HEK293 (cell line): ENCODE results near the gene ACAA2.

Experiments
- CTCF ChIA-PET: fragments of 350-600 bp; formaldehyde crosslinking; extraction: SDS; loops from one replicate; lab custom pipeline; 2021; ENCODE audit warnings: antibody characterized with exemption; lab: Yijun Ruan, JAX
- POLR2A ChIA-PET: fragments of 300-600 bp; formaldehyde crosslinking; extraction: SDS; loops from one replicate; lab custom pipeline; 2020; ENCODE audit warnings: antibody characterized with exemption, inconsistent platforms; lab: Yijun Ruan, JAX
- H3K27ac ChIP-seq: fragments of 200-500 bp; sonication (Bioruptor generic); 2 replicates; pipeline ENCODE4 v1.5.1; 2014; ENCODE audit warnings: low read depth, low read length, control low read depth, inconsistent platforms; ENCODE audit errors: extremely low read depth
- H3K36me3 ChIP-seq, 2 experiments: fragments of 200-500 bp in 1 of 2; sonication (Bioruptor generic) in 1 of 2; 1 replicate in 1 of 2; 2 replicates in 1 of 2; pipeline ENCODE4 v1.5.1; 2014 to 2017; ENCODE audit warnings: inconsistent platforms in 2 of 2, low read length in 2 of 2; ENCODE audit not compliant: control insufficient read depth in 2 of 2, insufficient read depth in 1 of 2
- H3K4me1 ChIP-seq: fragments of 200-500 bp; sonication (Bioruptor generic); 2 replicates; pipeline ENCODE4 v1.5.1; 2014; ENCODE audit warnings: mild to moderate bottlenecking, low read length, inconsistent platforms; ENCODE audit not compliant: control insufficient read depth, insufficient read depth
- H3K4me3 ChIP-seq: 2 replicates; pipeline ENCODE4 v1.5.1; 2011; ENCODE audit warnings: low read depth, mild to moderate bottlenecking, control low read depth, low read length, moderate library complexity
- H3K9me3 ChIP-seq: fragments of 200-500 bp; sonication (Bioruptor generic); 2 replicates; pipeline ENCODE4 v1.5.1; 2014; ENCODE audit warnings: low read depth, low read length, inconsistent platforms; ENCODE audit not compliant: control insufficient read depth, insufficient read depth
- GLI4 ChIP-seq: fragments of 450-650 bp; formaldehyde crosslinking; IDR thresholded peaks from 2 replicates; pipeline ENCODE4 v1.5.1; 2016; ENCODE audit warnings: missing biosample characterization, missing genetic modification characterization
- RBAK ChIP-seq: fragments of 450-650 bp; formaldehyde crosslinking; IDR thresholded peaks from 2 replicates; pipeline ENCODE4 v1.5.1; 2016; ENCODE audit warnings: missing biosample characterization, missing genetic modification characterization
- TCF7L2 ChIP-seq: IDR thresholded peaks from 2 replicates; pipeline ENCODE4 v1.6.1; 2011; ENCODE audit warnings: low read depth, mild to moderate bottlenecking, inconsistent platforms, low read length, moderate library complexity, borderline replicate concordance
- YY1 ChIP-seq: fragments of 450-650 bp; formaldehyde crosslinking; IDR thresholded peaks from 2 replicates; pipeline ENCODE4 v1.5.1; 2018; ENCODE audit warnings: missing biosample characterization, missing genetic modification characterization
- ZBTB1 ChIP-seq: fragments of 450-650 bp; formaldehyde crosslinking; IDR thresholded peaks from 2 replicates; pipeline ENCODE4 v1.5.1; 2016; ENCODE audit warnings: missing biosample characterization, missing genetic modification characterization
- ZBTB11 ChIP-seq: fragments of 450-650 bp; formaldehyde crosslinking; conservative IDR thresholded peaks from 2 replicates; pipeline ENCODE4 v1.5.1; 2016; ENCODE audit warnings: low read depth, missing biosample characterization, missing genetic modification characterization
- ZBTB21 ChIP-seq: fragments of 450-650 bp; formaldehyde crosslinking; IDR thresholded peaks from 2 replicates; pipeline ENCODE4 v1.5.1; 2017; ENCODE audit warnings: missing biosample characterization, missing genetic modification characterization
- ZFP41 ChIP-seq: fragments of 450-650 bp; formaldehyde crosslinking; IDR thresholded peaks from 2 replicates; pipeline ENCODE4 v1.5.1; 2016; ENCODE audit warnings: missing biosample characterization, missing genetic modification characterization, borderline replicate concordance
- ZNF221 ChIP-seq: fragments of 450-650 bp; formaldehyde crosslinking; IDR thresholded peaks from 2 replicates; pipeline ENCODE4 v1.5.1; 2017; ENCODE audit warnings: missing biosample characterization, missing genetic modification characterization, borderline replicate concordance
- ZNF24 ChIP-seq: fragments of 450-650 bp; formaldehyde crosslinking; IDR thresholded peaks from 2 replicates; pipeline ENCODE4 v1.5.1; 2016; ENCODE audit warnings: missing biosample characterization, missing genetic modification characterization
- ZNF248 ChIP-seq: fragments of 450-650 bp; formaldehyde crosslinking; IDR thresholded peaks from 2 replicates; pipeline ENCODE4 v1.5.1; 2017; ENCODE audit warnings: missing biosample characterization, missing genetic modification characterization
- ZNF26 ChIP-seq: fragments of 450-650 bp; formaldehyde crosslinking; IDR thresholded peaks from 2 replicates; pipeline ENCODE4 v1.5.1; 2016; ENCODE audit warnings: missing biosample characterization, missing genetic modification characterization
- ZNF473 ChIP-seq: fragments of 450-650 bp; formaldehyde crosslinking; IDR thresholded peaks from 2 replicates; pipeline ENCODE4 v1.5.1; 2017; ENCODE audit warnings: missing biosample characterization, missing genetic modification characterization
- ZNF48 ChIP-seq: fragments of 450-650 bp; formaldehyde crosslinking; IDR thresholded peaks from 2 replicates; pipeline ENCODE4 v1.5.1; 2016; ENCODE audit warnings: missing biosample characterization, missing genetic modification characterization
- ZNF510 ChIP-seq: fragments of 450-650 bp; formaldehyde crosslinking; IDR thresholded peaks from 2 replicates; pipeline ENCODE4 v1.5.1; 2018; ENCODE audit warnings: mild to moderate bottlenecking, missing genetic modification characterization, missing biosample characterization; ENCODE audit not compliant: insufficient replicate concordance
- ZNF555 ChIP-seq: fragments of 450-650 bp; formaldehyde crosslinking; conservative IDR thresholded peaks from 2 replicates; pipeline ENCODE4 v1.5.1; 2017; ENCODE audit warnings: missing biosample characterization, mild to moderate bottlenecking, missing genetic modification characterization, inconsistent platforms
- ZNF768 ChIP-seq: fragments of 450-650 bp; formaldehyde crosslinking; IDR thresholded peaks from 2 replicates; pipeline ENCODE4 v1.5.1; 2018; ENCODE audit warnings: missing biosample characterization, mild to moderate bottlenecking, missing genetic modification characterization
- ZNF785 ChIP-seq: fragments of 450-650 bp; formaldehyde crosslinking; IDR thresholded peaks from 2 replicates; pipeline ENCODE4 v1.5.1; 2016; ENCODE audit warnings: missing biosample characterization, missing genetic modification characterization
- ZNF792 ChIP-seq: fragments of 450-650 bp; formaldehyde crosslinking; IDR thresholded peaks from 2 replicates; pipeline ENCODE4 v1.5.1; 2016; ENCODE audit warnings: missing biosample characterization, missing genetic modification characterization
- TF ChIP-seq, protein P1 (sequence below): fragments of 450-650 bp; formaldehyde crosslinking; IDR thresholded peaks from 2 replicates; pipeline ENCODE4 v1.5.1; 2016; ENCODE audit warnings: missing biosample characterization, missing genetic modification characterization
- TF ChIP-seq, protein P2 (sequence below): fragments of 450-650 bp; formaldehyde crosslinking; IDR thresholded peaks from 2 replicates; pipeline ENCODE4; 2016; ENCODE audit warnings: missing biosample characterization, missing genetic modification characterization
- TF ChIP-seq, protein P3 (sequence below): fragments of 450-650 bp; formaldehyde crosslinking; IDR thresholded peaks from 2 replicates; pipeline ENCODE4 v1.5.1; 2016; ENCODE audit warnings: missing biosample characterization, missing genetic modification characterization
- TF ChIP-seq, protein P4 (sequence below): fragments of 450-650 bp; formaldehyde crosslinking; IDR thresholded peaks from 2 replicates; pipeline ENCODE4 v1.5.1; 2017; ENCODE audit warnings: missing biosample characterization, missing genetic modification characterization
- TF ChIP-seq, protein P5 (sequence below): fragments of 450-650 bp; IDR thresholded peaks from 2 replicates; pipeline ENCODE4 v1.5.1; 2018; ENCODE audit warnings: missing biosample characterization, missing genetic modification characterization

ACAA2 gene

DNA sequence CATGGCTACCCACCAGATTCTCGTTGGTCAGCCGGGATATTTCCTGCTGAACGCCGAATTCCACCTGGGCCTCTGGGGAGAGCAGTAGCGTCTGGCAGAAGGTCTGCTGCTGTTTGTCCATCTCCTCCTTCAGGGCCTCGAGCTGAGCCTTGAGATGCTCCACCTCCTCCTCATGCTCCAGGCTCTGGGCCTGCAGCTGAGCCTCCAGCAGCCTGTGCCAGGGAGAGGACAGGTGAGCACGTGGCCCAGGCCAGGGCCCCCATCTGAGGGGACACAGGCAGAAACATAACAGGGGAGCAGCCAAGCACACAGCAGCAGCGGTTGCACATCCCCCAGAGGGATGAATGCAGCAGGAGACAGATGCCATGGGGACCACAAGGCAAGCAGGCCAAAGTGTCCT lies 40.1 kb upstream of the ACAA2 start:
- H3K27ac ChIP-seq: no peak overlapping the region
- peaks cover 10% of the 10 kb centered on the region for H3K4me1 ChIP-seq
- H3K36me3 ChIP-seq: no peaks in the 10 kb centered on the region
- ChIA-PET POLR2A (no interaction called here), CTCF (interaction anchor here (0.6 to 1.6 kb wide), 3 partner anchors 21 to 349 kb away, joined by 3 read pairs; no protein-coding TSS in a partner anchor)
- no peak for TF ChIP-seq YY1 (tag by site-specific recombination)
- TF ChIP-seq ZNF473: no peak
- TF ChIP-seq ZNF792 (tag by site-specific recombination): no peak
- no peak for TF ChIP-seq ZNF785 (tag by site-specific recombination)
- no peak for TF ChIP-seq ZNF555 (tag by site-specific recombination)
- TF ChIP-seq, protein P1, sequence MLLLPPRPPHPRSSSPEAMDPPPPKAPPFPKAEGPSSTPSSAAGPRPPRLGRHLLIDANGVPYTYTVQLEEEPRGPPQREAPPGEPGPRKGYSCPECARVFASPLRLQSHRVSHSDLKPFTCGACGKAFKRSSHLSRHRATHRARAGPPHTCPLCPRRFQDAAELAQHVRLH (tag by site-specific recombination): no peak
- no peak for TF ChIP-seq ZNF248 (tag by site-specific recombination)
- TF ChIP-seq, protein P2, sequence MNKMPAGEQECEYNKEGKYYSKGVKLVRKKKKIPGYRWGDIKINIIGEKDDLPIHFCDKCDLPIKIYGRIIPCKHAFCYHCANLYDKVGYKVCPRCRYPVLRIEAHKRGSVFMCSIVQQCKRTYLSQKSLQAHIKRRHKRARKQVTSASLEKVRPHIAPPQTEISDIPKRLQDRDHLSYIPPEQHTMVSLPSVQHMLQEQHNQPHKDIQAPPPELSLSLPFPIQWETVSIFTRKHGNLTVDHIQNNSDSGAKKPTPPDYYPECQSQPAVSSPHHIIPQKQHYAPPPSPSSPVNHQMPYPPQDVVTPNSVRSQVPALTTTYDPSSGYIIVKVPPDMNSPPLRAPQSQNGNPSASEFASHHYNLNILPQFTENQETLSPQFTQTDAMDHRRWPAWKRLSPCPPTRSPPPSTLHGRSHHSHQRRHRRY: no peak
- no peak for TF ChIP-seq ZNF24 (tag by site-specific recombination)
- no peak for TF ChIP-seq ZNF221 (tag by site-specific recombination)
- TF ChIP-seq ZBTB1 (tag by site-specific recombination): no peak
- H3K4me3 ChIP-seq: no peak overlapping the region
- H3K9me3 ChIP-seq: no peaks in the 10 kb centered on the region

DNA sequence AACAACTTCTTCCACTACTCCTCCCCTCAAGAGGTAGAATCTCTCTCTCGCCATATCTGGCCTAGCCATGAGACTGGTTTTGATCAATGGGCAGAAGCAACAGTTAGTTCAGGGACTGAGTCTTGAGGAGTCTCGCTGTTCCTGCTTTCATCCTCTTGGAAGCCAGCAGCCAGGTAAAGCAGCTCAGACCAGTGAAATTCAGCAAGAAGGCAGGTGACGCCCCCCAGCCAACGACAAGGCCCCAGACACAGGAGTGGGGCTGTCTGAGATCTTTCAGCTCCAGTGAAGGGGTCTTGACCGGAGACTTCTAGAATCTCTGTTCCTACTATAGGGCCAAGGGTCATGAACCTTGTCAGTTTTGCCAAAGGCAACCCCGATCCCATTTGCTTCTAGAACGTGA lies 39.7 kb upstream of the ACAA2 start:
- no peak overlapping the region for H3K4me3 ChIP-seq
- POLR2A ChIA-PET: no interaction called here
- no peaks in the 10 kb centered on the region for H3K36me3 ChIP-seq
- CTCF ChIA-PET: interaction anchor here (0.6 to 1.6 kb wide), 3 partner anchors 21 to 342 kb away, joined by 3 to 7 read pairs (median 3); no protein-coding TSS in a partner anchor
- peaks cover 7% of the 10 kb centered on the region; the same call in 1 of the 2 replicates for H3K4me1 ChIP-seq
- H3K27ac ChIP-seq: no peak overlapping the region
- no peaks in the 10 kb centered on the region for H3K9me3 ChIP-seq
- TF ChIP-seq, protein P2: no peak
- no peak for TF ChIP-seq RBAK (tag by site-specific recombination)
- no peak for TF ChIP-seq ZFP41 (tag by site-specific recombination)
- TF ChIP-seq GLI4 (tag by site-specific recombination): no peak
- TF ChIP-seq, protein P3, sequence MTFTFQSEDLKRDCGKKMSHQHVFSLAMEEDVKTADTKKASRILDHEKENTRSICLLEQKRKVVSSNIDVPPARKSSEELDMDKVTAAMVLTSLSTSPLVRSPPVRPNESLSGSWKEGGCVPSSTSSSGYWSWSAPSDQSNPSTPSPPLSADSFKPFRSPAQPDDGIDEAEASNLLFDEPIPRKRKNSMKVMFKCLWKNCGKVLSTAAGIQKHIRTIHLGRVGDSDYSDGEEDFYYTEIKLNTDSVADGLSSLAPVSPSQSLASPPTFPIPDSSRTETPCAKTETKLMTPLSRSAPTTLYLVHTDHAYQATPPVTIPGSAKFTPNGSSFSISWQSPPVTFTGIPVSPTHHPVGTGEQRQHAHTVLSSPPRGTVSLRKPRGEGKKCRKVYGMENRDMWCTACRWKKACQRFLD (tag by site-specific recombination): no peak
- no peak for TF ChIP-seq TCF7L2
- TF ChIP-seq, protein P4, sequence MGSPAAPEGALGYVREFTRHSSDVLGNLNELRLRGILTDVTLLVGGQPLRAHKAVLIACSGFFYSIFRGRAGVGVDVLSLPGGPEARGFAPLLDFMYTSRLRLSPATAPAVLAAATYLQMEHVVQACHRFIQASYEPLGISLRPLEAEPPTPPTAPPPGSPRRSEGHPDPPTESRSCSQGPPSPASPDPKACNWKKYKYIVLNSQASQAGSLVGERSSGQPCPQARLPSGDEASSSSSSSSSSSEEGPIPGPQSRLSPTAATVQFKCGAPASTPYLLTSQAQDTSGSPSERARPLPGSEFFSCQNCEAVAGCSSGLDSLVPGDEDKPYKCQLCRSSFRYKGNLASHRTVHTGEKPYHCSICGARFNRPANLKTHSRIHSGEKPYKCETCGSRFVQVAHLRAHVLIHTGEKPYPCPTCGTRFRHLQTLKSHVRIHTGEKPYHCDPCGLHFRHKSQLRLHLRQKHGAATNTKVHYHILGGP (tag by site-specific recombination): no peak
- no peak for TF ChIP-seq ZNF26 (tag by site-specific recombination)
- TF ChIP-seq ZNF48 (tag by site-specific recombination): no peak
- no peak for TF ChIP-seq ZNF768 (tag by site-specific recombination)
- TF ChIP-seq, protein P5, sequence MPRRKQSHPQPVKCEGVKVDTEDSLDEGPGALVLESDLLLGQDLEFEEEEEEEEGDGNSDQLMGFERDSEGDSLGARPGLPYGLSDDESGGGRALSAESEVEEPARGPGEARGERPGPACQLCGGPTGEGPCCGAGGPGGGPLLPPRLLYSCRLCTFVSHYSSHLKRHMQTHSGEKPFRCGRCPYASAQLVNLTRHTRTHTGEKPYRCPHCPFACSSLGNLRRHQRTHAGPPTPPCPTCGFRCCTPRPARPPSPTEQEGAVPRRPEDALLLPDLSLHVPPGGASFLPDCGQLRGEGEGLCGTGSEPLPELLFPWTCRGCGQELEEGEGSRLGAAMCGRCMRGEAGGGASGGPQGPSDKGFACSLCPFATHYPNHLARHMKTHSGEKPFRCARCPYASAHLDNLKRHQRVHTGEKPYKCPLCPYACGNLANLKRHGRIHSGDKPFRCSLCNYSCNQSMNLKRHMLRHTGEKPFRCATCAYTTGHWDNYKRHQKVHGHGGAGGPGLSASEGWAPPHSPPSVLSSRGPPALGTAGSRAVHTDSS (tag by site-specific recombination): no peak
- no peak for TF ChIP-seq ZBTB11 (tag by site-specific recombination)
- TF ChIP-seq ZNF510 (tag by site-specific recombination): no peak
- TF ChIP-seq ZBTB21 (tag by site-specific recombination): no peak
